ENCODE measurements around the gene SAMD9L.

The SAMD9L gene

DNA sequence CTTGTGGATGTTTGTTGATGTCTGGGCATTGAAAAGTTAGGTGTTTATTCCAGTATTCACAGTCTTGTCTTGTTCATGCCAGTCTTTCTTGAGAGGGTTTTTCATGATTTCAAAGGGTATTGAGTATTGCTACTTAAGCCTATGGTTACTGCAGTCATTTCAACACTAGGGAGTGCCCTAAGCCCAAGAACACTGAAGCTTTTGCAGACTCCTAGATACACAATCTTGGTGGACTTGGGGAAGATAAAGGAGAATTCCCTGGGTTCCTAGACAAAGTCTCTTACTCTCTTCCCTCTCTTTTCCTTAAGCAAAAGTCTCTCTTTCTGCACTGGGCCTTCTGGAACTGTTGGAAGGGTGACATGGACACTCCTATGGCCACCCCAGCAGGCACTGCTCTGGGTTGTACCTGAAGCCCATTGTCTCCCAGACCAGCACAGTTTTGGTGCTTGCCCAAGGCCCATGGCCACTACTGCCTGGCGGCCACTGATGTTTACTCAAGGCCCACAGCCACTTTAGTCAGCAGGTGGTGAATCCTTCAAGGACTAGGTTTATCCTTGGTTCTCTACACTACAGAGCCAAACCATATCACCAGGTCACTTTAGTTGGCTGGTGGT, 55.3 kb downstream of the SAMD9L start:
- DNase-seq: no peak
- no peaks in the 10 kb centered on the region for H3K9me3 ChIP-seq
- H3K36me3 ChIP-seq: no peaks in the 10 kb centered on the region
- TF ChIP-seq, protein P1, sequence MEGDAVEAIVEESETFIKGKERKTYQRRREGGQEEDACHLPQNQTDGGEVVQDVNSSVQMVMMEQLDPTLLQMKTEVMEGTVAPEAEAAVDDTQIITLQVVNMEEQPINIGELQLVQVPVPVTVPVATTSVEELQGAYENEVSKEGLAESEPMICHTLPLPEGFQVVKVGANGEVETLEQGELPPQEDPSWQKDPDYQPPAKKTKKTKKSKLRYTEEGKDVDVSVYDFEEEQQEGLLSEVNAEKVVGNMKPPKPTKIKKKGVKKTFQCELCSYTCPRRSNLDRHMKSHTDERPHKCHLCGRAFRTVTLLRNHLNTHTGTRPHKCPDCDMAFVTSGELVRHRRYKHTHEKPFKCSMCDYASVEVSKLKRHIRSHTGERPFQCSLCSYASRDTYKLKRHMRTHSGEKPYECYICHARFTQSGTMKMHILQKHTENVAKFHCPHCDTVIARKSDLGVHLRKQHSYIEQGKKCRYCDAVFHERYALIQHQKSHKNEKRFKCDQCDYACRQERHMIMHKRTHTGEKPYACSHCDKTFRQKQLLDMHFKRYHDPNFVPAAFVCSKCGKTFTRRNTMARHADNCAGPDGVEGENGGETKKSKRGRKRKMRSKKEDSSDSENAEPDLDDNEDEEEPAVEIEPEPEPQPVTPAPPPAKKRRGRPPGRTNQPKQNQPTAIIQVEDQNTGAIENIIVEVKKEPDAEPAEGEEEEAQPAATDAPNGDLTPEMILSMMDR (IDR thresholded peaks at IDR 0.05; ENCODE audit: low read depth, low read length): peak; percentile 33
- H3K4me1 ChIP-seq: no peaks in the 10 kb centered on the region
- H3K4me3 ChIP-seq (ENCODE audit: low read depth, low read length): no peak overlapping the region
- no peaks in the 10 kb centered on the region; the same call in 1 of the 2 replicates for H3K27me3 ChIP-seq
